ENCODE results near the gene CACNG3. TPM values are rescaled to one million over a fixed set of nuclear protein-coding genes. Genes with fewer than 3 reads are reported as not detected.

The CACNG3 gene
- total and polyA plus RNA-seq, 2 of the 13 experiments (the other 11 are each of a cell fraction or from before 2014, with no cell fraction given) = not detected

DNA sequence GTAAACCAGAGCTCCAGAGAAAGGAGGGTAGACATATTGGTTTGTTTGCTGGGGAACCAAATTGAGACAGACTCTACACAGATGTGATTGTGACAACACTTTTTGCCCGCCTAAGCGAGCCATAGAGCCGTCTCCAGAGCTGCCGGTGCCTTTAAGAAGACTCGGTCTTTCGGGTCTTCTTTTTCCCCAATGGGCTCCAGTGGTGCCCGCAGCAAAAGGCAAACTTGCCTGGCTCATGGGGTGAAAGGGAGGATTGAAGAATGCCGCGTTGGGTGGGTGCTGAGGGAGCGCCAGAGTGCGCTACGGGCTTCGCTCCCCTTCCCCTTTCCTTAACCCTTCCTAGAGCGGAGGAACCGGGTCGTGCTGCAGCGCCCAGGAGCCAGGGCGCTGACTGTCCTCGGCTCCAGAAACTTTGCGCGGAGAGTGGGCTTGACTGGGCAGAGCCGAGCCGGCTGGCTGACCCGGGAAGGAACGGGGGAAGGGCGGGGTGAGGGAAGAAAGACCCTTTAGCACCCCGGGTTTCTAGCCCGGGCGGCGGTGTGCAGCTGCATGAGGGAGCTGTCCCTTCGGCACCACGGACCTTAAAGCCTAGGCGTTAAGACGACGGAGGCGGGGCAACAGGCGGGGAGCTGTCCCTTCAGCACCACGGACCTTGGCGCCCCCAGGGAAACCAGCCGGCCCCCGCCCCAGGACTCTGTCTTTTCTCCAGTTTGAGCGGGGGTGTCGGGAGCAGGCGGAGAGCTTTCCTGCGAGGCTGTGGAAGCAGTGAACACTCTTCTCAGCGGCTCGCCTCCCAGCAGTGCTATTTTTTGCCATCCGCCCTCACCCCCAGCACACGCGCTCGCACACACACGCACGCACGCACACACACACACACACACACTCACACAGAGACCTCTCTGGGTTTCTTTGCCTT, at the start of gene CACNG3 (continued):
- TF ChIP-seq, protein P1, sequence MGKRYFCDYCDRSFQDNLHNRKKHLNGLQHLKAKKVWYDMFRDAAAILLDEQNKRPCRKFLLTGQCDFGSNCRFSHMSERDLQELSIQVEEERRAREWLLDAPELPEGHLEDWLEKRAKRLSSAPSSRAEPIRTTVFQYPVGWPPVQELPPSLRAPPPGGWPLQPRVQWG (CRISPR knock-in tag; IDR thresholded peaks at IDR 0.05; ENCODE audit: borderline replicate concordance, low read depth) = no peak
- TF ChIP-seq SAP130 (CRISPR knock-in tag; IDR thresholded peaks at IDR 0.05; ENCODE audit: low read depth) (peak; percentile 41; the same call in 1 of the 2 replicates), ZNF446 (CRISPR knock-in tag; IDR thresholded peaks at IDR 0.05) (no peak), ZNF101 (CRISPR knock-in tag; IDR thresholded peaks at IDR 0.05; ENCODE audit: borderline replicate concordance, low read depth) (no peak), ZNF747 (CRISPR knock-in tag; IDR thresholded peaks at IDR 0.05; ENCODE audit: borderline replicate concordance) (no peak), RCOR2 (CRISPR knock-in tag; IDR thresholded peaks at IDR 0.05) (no peak), ZNF232 (CRISPR knock-in tag; IDR thresholded peaks at IDR 0.05; ENCODE audit: borderline replicate concordance) (0 out of 2 replicates have a peak, but pooled peaks have one; percentile 53)

DNA sequence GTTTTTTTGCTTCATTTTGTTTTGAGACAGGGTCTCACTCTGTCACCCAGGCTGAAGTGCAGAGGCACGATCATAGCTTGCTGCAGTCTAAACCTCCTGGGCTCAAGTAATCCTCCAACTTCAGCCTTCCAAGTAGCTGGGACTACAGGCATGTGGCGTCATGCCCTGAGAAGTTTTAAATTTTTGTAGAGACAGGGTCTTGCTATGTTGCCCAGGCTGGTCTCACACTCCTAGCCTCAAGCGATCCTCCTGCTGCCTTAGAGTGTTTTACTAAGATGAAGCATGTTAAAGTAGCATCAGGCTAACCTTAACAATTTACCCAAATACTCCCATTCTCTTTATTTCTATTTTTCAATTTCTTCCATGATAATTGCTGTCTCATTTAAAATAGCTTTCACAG, 49.2 kb upstream of the CACNG3 start:
- intact Hi-C loops (cut with micrococcal nuclease; ENCODE audit: unreplicated experiment) (no loop called here), in situ Hi-C loops (cut with HindIII; ENCODE audit: extremely low pct_ligation_motif_present, low pct_unique_long_range_greater_than_20kb) (no loop called here)
- H3K36me3 ChIP-seq (replicated peaks in 1 of 2; ENCODE audit: control insufficient read depth in 1 of 2, insufficient read depth in 2 of 2, low read length in 2 of 2) = no peaks in the 10 kb centered on the region
- no peaks in the 10 kb centered on the region for H3K79me2 ChIP-seq (ENCODE audit: insufficient read depth, low read length)
- H3K4me2 ChIP-seq (ENCODE audit: low read depth, low read length) = no peak overlapping the region
- H3K27me3 ChIP-seq (ENCODE audit: control insufficient read depth in 1 of 2, insufficient read depth in 2 of 2, low read length in 2 of 2) = peaks cover 3 to 11% of the 10 kb centered on the region in 2 experiments; a peak in 2 of 5 replicates
- no TSS peak for BruUV-seq (replicated peaks)
- WGBS (ENCODE audit: low lambda C conversion rate) = 4% methylated on average over 3 of the region's 3 CpGs
- H3K9me3 ChIP-seq (ENCODE audit: low read length) = no peaks in the 10 kb centered on the region
- ATAC-seq (no peak), FAIRE-seq (no peak), DNase-seq (ENCODE audit: low spot score) (no peak)
- no peak overlapping the region for H3K27ac ChIP-seq (ENCODE audit: extremely low read length, insufficient read depth, low read length)
- ChIA-PET CTCF (ENCODE audit: low intra/inter-chr PET ratio, low total read pairs) (no interaction called here), POLR2A (no interaction called here)
- no peak overlapping the region for H2AFZ ChIP-seq (ENCODE audit: low read length)
- no peak overlapping the region for H3K4me3 ChIP-seq (replicated peaks in 1 of 3; ENCODE audit: insufficient read depth in 1 of 3, low read depth in 2 of 3, low read length in 3 of 3)
- no peaks in the 10 kb centered on the region for H3K4me1 ChIP-seq (ENCODE audit: insufficient read depth, low read length)
- no peak overlapping the region for H3K9ac ChIP-seq (ENCODE audit: insufficient read depth, low read depth, low read length)
- no peaks in the 10 kb centered on the region for H4K20me1 ChIP-seq (ENCODE audit: insufficient read depth, low read length)
- TF ChIP-seq NCOA1 (CRISPR knock-in tag; IDR thresholded peaks at IDR 0.05) = no peak
- no peak for TF ChIP-seq ARNT (IDR thresholded peaks at IDR 0.05)
- no peak for TF ChIP-seq ZNF83 (CRISPR knock-in tag; IDR thresholded peaks at IDR 0.05; ENCODE audit: borderline replicate concordance)
- TF ChIP-seq ZNF382 (CRISPR knock-in tag; IDR thresholded peaks at IDR 0.05; ENCODE audit: borderline replicate concordance) = no peak
- no peak for TF ChIP-seq ZNF232 (CRISPR knock-in tag; IDR thresholded peaks at IDR 0.05; ENCODE audit: borderline replicate concordance)
- TF ChIP-seq PAX8 (CRISPR knock-in tag; IDR thresholded peaks at IDR 0.05; ENCODE audit: borderline replicate concordance) = no peak
- TF ChIP-seq ZNF670 (CRISPR knock-in tag; IDR thresholded peaks at IDR 0.05; ENCODE audit: borderline replicate concordance) = no peak
- TF ChIP-seq, protein P2, sequence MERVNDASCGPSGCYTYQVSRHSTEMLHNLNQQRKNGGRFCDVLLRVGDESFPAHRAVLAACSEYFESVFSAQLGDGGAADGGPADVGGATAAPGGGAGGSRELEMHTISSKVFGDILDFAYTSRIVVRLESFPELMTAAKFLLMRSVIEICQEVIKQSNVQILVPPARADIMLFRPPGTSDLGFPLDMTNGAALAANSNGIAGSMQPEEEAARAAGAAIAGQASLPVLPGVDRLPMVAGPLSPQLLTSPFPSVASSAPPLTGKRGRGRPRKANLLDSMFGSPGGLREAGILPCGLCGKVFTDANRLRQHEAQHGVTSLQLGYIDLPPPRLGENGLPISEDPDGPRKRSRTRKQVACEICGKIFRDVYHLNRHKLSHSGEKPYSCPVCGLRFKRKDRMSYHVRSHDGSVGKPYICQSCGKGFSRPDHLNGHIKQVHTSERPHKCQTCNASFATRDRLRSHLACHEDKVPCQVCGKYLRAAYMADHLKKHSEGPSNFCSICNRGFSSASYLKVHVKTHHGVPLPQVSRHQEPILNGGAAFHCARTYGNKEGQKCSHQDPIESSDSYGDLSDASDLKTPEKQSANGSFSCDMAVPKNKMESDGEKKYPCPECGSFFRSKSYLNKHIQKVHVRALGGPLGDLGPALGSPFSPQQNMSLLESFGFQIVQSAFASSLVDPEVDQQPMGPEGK (CRISPR knock-in tag; IDR thresholded peaks at IDR 0.05) = no peak
- no peak for TF ChIP-seq ZFYVE20 (CRISPR knock-in tag; IDR thresholded peaks at IDR 0.05; ENCODE audit: borderline replicate concordance, low read depth)
- TF ChIP-seq, protein P3, sequence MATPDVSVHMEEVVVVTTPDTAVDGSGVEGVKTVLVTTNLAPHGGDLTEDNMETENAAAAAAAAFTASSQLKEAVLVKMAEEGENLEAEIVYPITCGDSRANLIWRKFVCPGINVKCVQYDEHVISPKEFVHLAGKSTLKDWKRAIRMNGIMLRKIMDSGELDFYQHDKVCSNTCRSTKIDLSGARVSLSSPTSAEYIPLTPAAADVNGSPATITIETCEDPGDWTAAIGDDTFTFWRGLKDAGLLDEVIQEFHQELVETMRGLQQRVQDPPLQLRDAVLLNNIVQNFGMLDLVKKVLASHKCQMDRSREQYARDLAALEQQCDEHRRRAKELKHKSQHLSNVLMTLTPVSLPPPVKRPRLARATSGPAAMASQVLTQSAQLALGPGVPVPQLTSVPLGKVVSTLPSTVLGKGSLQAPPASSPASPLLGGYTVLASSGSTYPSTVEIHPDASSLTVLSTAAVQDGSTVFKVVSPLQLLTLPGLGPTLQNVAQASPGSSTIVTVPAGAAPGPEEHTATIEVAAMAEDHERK (CRISPR knock-in tag; IDR thresholded peaks at IDR 0.05; ENCODE audit: low read depth) = no peak
- no peak for TF ChIP-seq ZMAT3 (CRISPR knock-in tag; conservative IDR thresholded peaks at IDR 0.05)
- no peak for TF ChIP-seq RBFOX2 (IDR thresholded peaks at IDR 0.05; ENCODE audit: low read depth, low read length)
- no peak for TF ChIP-seq TCF7 (IDR thresholded peaks at IDR 0.05; ENCODE audit: low read depth)
- no peak for TF ChIP-seq ZC3H13 (CRISPR knock-in tag; IDR thresholded peaks at IDR 0.05)
